WTC11 (cell line): Measurements from ENCODE around the gene XRCC5. TPM values are rescaled to one million over a fixed set of nuclear protein-coding genes. Genes with fewer than 3 reads are reported as not detected.

ENCODE experiments used
- ATAC-seq: fragments of 200-7000 bp; cut with Tn5 transposase; 2 replicates; pipeline ENCODE4 v1.10.0; 2021; ENCODE audit warnings: mild to moderate bottlenecking, moderate library complexity
- CTCF ChIA-PET: fragments of 300-600 bp; sonication (Branson Sonifier 250); formaldehyde crosslinking; loops from one replicate; lab custom pipeline; 2021; ENCODE audit warnings: antibody characterized with exemption; lab: Charles Lee
- POLR2A ChIA-PET: fragments of 350-600 bp; sonication (Branson Sonifier 250); formaldehyde crosslinking; loops from one replicate; lab custom pipeline; 2021; ENCODE audit warnings: antibody characterized with exemption; lab: Charles Lee
- DNase-seq: peaks from one replicate; pipeline ENCODE4 v3.0.0; 2021; ENCODE audit warnings: low spot score
- H3K27ac Mint-ChIP-seq: 2 replicates; pipeline ENCODE4 v1.8.0; 2021; ENCODE audit warnings: mixed read lengths
- H3K27me3 Mint-ChIP-seq: 2 replicates; pipeline ENCODE4 v1.8.0; 2021; ENCODE audit warnings: low read depth, mild to moderate bottlenecking, moderate library complexity, mixed read lengths
- H3K36me3 Mint-ChIP-seq: 2 replicates; pipeline ENCODE4 v1.8.0; 2021; ENCODE audit warnings: mixed read lengths
- H3K4me1 Mint-ChIP-seq: 2 replicates; pipeline ENCODE4 v1.8.0; 2022; ENCODE audit warnings: mixed read lengths
- H3K4me3 Mint-ChIP-seq: 2 replicates; pipeline ENCODE4 v1.8.0; 2021; ENCODE audit warnings: mild to moderate bottlenecking, moderate library complexity, mixed read lengths
- H3K9me3 Mint-ChIP-seq: 2 replicates; pipeline ENCODE4 v1.8.0; 2021; ENCODE audit warnings: mixed read lengths
- FOXK1 ChIP-seq: sonication (generic); formaldehyde crosslinking; IDR thresholded peaks from 2 replicates; pipeline ENCODE4 v1.8.0; 2022; ENCODE audit warnings: mild to moderate bottlenecking, moderate library complexity, missing genetic modification reagents
- HMGXB4 ChIP-seq: sonication (generic); formaldehyde crosslinking; IDR thresholded peaks from 2 replicates; pipeline ENCODE4 v1.8.1; 2023; ENCODE audit warnings: mild to moderate bottlenecking, moderate library complexity, missing genetic modification reagents
- IRF2 ChIP-seq: sonication (generic); formaldehyde crosslinking; IDR thresholded peaks from 2 replicates; pipeline ENCODE4 v1.8.0; 2022; ENCODE audit warnings: low read depth, missing genetic modification reagents, borderline replicate concordance
- JUN ChIP-seq: sonication (generic); formaldehyde crosslinking; IDR thresholded peaks from 2 replicates; pipeline ENCODE4 v1.8.0; 2023; ENCODE audit warnings: mild to moderate bottlenecking, missing genetic modification reagents
- NFYB ChIP-seq: sonication (generic); formaldehyde crosslinking; conservative IDR thresholded peaks from 2 replicates; pipeline ENCODE4 v1.8.0; 2022; ENCODE audit warnings: low read depth, missing genetic modification reagents
- RELA ChIP-seq: sonication (generic); formaldehyde crosslinking; IDR thresholded peaks from 2 replicates; pipeline ENCODE4 v1.8.1; 2022; ENCODE audit warnings: missing genetic modification reagents, mild to moderate bottlenecking, borderline replicate concordance
- RORB ChIP-seq: fragments of 250-450 bp; sonication (Bioruptor Pico); IDR thresholded peaks from 2 replicates; pipeline ENCODE4 v1.9.0; 2021; ENCODE audit warnings: mild to moderate bottlenecking
- SMAD3 ChIP-seq: sonication (generic); formaldehyde crosslinking; IDR thresholded peaks from 2 replicates; pipeline ENCODE4 v1.8.0; 2022; ENCODE audit warnings: missing genetic modification reagents, mild to moderate bottlenecking, borderline replicate concordance
- STAT6 ChIP-seq: sonication (generic); formaldehyde crosslinking; conservative IDR thresholded peaks from 2 replicates; pipeline ENCODE4 v1.8.1; 2023; ENCODE audit warnings: mild to moderate bottlenecking, low read depth, missing genetic modification reagents, moderate library complexity
- ZNF512 ChIP-seq: sonication (generic); formaldehyde crosslinking; IDR thresholded peaks from 2 replicates; pipeline ENCODE4 v1.8.1; 2022; ENCODE audit warnings: missing genetic modification reagents, borderline replicate concordance
- ZSCAN18 ChIP-seq: fragments of 250-450 bp; sonication (Bioruptor Pico); IDR thresholded peaks from 2 replicates; pipeline ENCODE4 v2.1.2; 2022; ENCODE audit warnings: mild to moderate bottlenecking, moderate library complexity
- total RNA-seq: library from RNA; stranded (reverse); gene quantifications from 3 replicates; pipeline ENCODE4 v1.2.3, GENCODE V29; 2021
- TF ChIP-seq, protein P1 (sequence below): sonication (generic); formaldehyde crosslinking; IDR thresholded peaks from 2 replicates; pipeline ENCODE4 v1.8.1; 2022; ENCODE audit warnings: low read depth, missing genetic modification reagents, borderline replicate concordance
- TF ChIP-seq, protein P2 (sequence below): sonication (generic); formaldehyde crosslinking; IDR thresholded peaks from 2 replicates; pipeline ENCODE4 v1.8.1; 2022; ENCODE audit warnings: low read depth, mild to moderate bottlenecking, moderate library complexity, missing genetic modification reagents, borderline replicate concordance
- TF ChIP-seq, protein P3 (sequence below): sonication (generic); formaldehyde crosslinking; IDR thresholded peaks from 2 replicates; pipeline ENCODE4 v1.8.1; 2023; ENCODE audit warnings: mild to moderate bottlenecking, missing genetic modification reagents
- TF ChIP-seq, protein P4 (sequence below): fragments of 250-450 bp; sonication (Bioruptor Pico); IDR thresholded peaks from 2 replicates; pipeline ENCODE4 v1.9.0; 2021; ENCODE audit warnings: mild to moderate bottlenecking

XRCC5 gene
- total RNA-seq, 1 experiment from 2014 or later = 522 TPM

- TF ChIP-seq RORB (CRISPR knock-in tag) (no peak), RELA (CRISPR knock-in tag) (no peak)
- ATAC-seq (no peak), DNase-seq (no peak)
- no peak overlapping the region for H3K4me3 Mint-ChIP-seq
- no peaks in the 10 kb centered on the region for H3K9me3 Mint-ChIP-seq
- 0 out of 2 replicates have a peak, but pooled peaks cover 6% of the 10 kb centered on the region for H3K4me1 Mint-ChIP-seq
- POLR2A ChIA-PET = no interaction called here
- H3K27ac Mint-ChIP-seq = no peak overlapping the region
- peaks cover 8% of the 10 kb centered on the region for H3K36me3 Mint-ChIP-seq
- no peaks in the 10 kb centered on the region for H3K27me3 Mint-ChIP-seq
- CTCF ChIA-PET = interaction anchor here (1.5 kb wide), 1 partner anchor 43 kb away, joined by 3 read pairs; no protein-coding TSS in a partner anchor
Observed at GRCh38 chr2:216066230-216066629, 42.9 kb upstream of the XRCC5 start.

- 0 out of 2 replicates have a peak, but pooled peaks cover 6% of the 10 kb centered on the region for H3K4me1 Mint-ChIP-seq
- no peak for TF ChIP-seq SMAD3
- no peak for TF ChIP-seq FOXK1
- no peak for TF ChIP-seq STAT6 (CRISPR knock-in tag)
- TF ChIP-seq, protein P1, sequence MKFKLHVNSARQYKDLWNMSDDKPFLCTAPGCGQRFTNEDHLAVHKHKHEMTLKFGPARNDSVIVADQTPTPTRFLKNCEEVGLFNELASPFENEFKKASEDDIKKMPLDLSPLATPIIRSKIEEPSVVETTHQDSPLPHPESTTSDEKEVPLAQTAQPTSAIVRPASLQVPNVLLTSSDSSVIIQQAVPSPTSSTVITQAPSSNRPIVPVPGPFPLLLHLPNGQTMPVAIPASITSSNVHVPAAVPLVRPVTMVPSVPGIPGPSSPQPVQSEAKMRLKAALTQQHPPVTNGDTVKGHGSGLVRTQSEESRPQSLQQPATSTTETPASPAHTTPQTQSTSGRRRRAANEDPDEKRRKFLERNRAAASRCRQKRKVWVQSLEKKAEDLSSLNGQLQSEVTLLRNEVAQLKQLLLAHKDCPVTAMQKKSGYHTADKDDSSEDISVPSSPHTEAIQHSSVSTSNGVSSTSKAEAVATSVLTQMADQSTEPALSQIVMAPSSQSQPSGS (CRISPR knock-in tag) = no peak
- no peaks in the 10 kb centered on the region for H3K27me3 Mint-ChIP-seq
- H3K36me3 Mint-ChIP-seq = peaks cover 5% of the 10 kb centered on the region; the same call in 1 of the 2 replicates
- DNase-seq = no peak
- ChIA-PET POLR2A (interaction anchor here (0.9 kb wide), 1 partner anchor 13 kb away, joined by 3 read pairs; the partner anchor contains the start of genes PECR and TMEM169), CTCF (no interaction called here)
- no peak for ATAC-seq
- peak overlapping the region; percentile 4; the same call in 1 of the 2 replicates for H3K27ac Mint-ChIP-seq
- no peaks in the 10 kb centered on the region for H3K9me3 Mint-ChIP-seq
- H3K4me3 Mint-ChIP-seq = no peak overlapping the region
Observed at GRCh38 chr2:216069028-216069427, 40.1 kb upstream of the XRCC5 start.

DNA sequence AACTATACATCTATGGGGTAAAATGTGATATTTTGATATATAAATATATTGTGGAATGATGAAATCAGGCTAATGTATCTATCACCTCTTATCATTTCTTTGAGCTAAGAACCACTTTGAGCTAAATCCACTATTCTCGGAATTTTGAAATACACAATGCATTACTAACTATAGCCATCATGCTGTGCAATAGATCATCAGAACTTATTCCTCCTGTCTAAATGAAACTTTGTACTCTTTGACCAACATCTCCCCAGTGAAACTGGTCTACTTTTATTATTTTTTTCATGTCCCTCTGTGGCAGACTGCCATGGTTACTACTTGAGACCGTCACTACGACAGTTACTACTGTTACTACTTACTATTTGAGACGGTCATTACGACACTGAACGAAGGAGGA, 39.0 kb upstream of the XRCC5 start:
- H3K9me3 Mint-ChIP-seq = no peaks in the 10 kb centered on the region
- H3K27me3 Mint-ChIP-seq = no peaks in the 10 kb centered on the region
- H3K4me3 Mint-ChIP-seq = no peak overlapping the region
- H3K4me1 Mint-ChIP-seq = 0 out of 2 replicates have a peak, but pooled peaks cover 6% of the 10 kb centered on the region
- CTCF ChIA-PET = no interaction called here
- POLR2A ChIA-PET = no interaction called here
- peaks cover 4% of the 10 kb centered on the region; the same call in 1 of the 2 replicates for H3K36me3 Mint-ChIP-seq
- ATAC-seq (no peak), DNase-seq (no peak)
- no peak overlapping the region for H3K27ac Mint-ChIP-seq
- TF ChIP-seq, protein P2, sequence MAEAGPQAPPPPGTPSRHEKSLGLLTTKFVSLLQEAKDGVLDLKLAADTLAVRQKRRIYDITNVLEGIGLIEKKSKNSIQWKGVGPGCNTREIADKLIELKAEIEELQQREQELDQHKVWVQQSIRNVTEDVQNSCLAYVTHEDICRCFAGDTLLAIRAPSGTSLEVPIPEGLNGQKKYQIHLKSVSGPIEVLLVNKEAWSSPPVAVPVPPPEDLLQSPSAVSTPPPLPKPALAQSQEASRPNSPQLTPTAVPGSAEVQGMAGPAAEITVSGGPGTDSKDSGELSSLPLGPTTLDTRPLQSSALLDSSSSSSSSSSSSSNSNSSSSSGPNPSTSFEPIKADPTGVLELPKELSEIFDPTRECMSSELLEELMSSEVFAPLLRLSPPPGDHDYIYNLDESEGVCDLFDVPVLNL (CRISPR knock-in tag) = no peak
- TF ChIP-seq IRF2 (CRISPR knock-in tag) = no peak
- TF ChIP-seq, protein P3, sequence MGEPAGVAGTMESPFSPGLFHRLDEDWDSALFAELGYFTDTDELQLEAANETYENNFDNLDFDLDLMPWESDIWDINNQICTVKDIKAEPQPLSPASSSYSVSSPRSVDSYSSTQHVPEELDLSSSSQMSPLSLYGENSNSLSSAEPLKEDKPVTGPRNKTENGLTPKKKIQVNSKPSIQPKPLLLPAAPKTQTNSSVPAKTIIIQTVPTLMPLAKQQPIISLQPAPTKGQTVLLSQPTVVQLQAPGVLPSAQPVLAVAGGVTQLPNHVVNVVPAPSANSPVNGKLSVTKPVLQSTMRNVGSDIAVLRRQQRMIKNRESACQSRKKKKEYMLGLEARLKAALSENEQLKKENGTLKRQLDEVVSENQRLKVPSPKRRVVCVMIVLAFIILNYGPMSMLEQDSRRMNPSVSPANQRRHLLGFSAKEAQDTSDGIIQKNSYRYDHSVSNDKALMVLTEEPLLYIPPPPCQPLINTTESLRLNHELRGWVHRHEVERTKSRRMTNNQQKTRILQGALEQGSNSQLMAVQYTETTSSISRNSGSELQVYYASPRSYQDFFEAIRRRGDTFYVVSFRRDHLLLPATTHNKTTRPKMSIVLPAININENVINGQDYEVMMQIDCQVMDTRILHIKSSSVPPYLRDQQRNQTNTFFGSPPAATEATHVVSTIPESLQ (CRISPR knock-in tag) = no peak
- no peak for TF ChIP-seq NFYB (CRISPR knock-in tag)
- no peak for TF ChIP-seq JUN
- TF ChIP-seq ZNF512 = no peak
- no peak for TF ChIP-seq HMGXB4
- TF ChIP-seq, protein P4, sequence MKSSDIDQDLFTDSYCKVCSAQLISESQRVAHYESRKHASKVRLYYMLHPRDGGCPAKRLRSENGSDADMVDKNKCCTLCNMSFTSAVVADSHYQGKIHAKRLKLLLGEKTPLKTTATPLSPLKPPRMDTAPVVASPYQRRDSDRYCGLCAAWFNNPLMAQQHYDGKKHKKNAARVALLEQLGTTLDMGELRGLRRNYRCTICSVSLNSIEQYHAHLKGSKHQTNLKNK (CRISPR knock-in tag) = no peak
- no peak for TF ChIP-seq ZSCAN18 (CRISPR knock-in tag)
